H9 (cell line): ENCODE results near the gene PTPRK. TPM values are rescaled to one million over a fixed set of nuclear protein-coding genes. Genes with fewer than 3 reads are reported as not detected.

Source experiments
- DNase-seq: peaks from one replicate; pipeline ENCODE4 v3.0.0-alpha.2; 2017
- H2AFZ ChIP-seq: one replicate; pipeline ENCODE4 v1.6.1; 2013; ENCODE audit warnings: mild to moderate bottlenecking, low read length, control low read depth, moderate library complexity
- H2AK5ac ChIP-seq: 2 replicates; pipeline ENCODE4 v1.6.1; 2013; ENCODE audit warnings: low read length, control low read depth, mixed read lengths; ENCODE audit not compliant: insufficient read length
- H2BK120ac ChIP-seq: one replicate; pipeline ENCODE4 v1.6.1; 2013; ENCODE audit warnings: low read depth, mild to moderate bottlenecking, low read length, control low read depth, inconsistent platforms; ENCODE audit not compliant: poor library complexity, severe bottlenecking
- H2BK12ac ChIP-seq: 2 replicates; pipeline ENCODE4 v1.6.1; 2013; ENCODE audit warnings: low read length, control low read depth, mixed read lengths, low read depth; ENCODE audit not compliant: insufficient read length
- H2BK15ac ChIP-seq: 2 replicates; pipeline ENCODE4 v1.6.1; 2013; ENCODE audit warnings: low read depth, low read length, control low read depth
- H2BK20ac ChIP-seq: one replicate; pipeline ENCODE4 v1.6.1; 2013; ENCODE audit warnings: low read depth, mild to moderate bottlenecking, low read length, control low read depth, inconsistent platforms; ENCODE audit not compliant: poor library complexity, severe bottlenecking
- H2BK5ac ChIP-seq: 2 replicates; pipeline ENCODE4 v1.6.1; 2013; ENCODE audit warnings: low read length, control low read depth, mixed read lengths; ENCODE audit not compliant: insufficient read length
- H3K14ac ChIP-seq: 2 replicates; pipeline ENCODE4 v1.6.1; 2013; ENCODE audit warnings: low read length, control low read depth; ENCODE audit not compliant: insufficient read depth
- H3K18ac ChIP-seq: 2 replicates; pipeline ENCODE4 v1.6.1; 2013; ENCODE audit warnings: low read depth, mild to moderate bottlenecking, mixed read lengths, low read length, control low read depth; ENCODE audit not compliant: insufficient read length
- H3K23ac ChIP-seq: 2 replicates; pipeline ENCODE4 v1.6.1; 2013; ENCODE audit warnings: low read length, control low read depth, mixed read lengths, low read depth; ENCODE audit not compliant: insufficient read length
- H3K23me2 ChIP-seq: 2 replicates; pipeline ENCODE4 v1.6.1; 2013; ENCODE audit warnings: low read depth, mild to moderate bottlenecking, mixed read lengths, low read length, control low read depth; ENCODE audit not compliant: insufficient read length, poor library complexity, severe bottlenecking
- H3K27ac ChIP-seq: 2 replicates; pipeline ENCODE4 v1.5.1; 2013; ENCODE audit warnings: low read length, control low read depth, mixed read lengths, low read depth; ENCODE audit not compliant: insufficient read length
- H3K27me3 ChIP-seq: 2 replicates; pipeline ENCODE4 v1.6.1; 2013; ENCODE audit warnings: low read length, control low read depth, inconsistent platforms; ENCODE audit not compliant: insufficient read depth
- H3K4ac ChIP-seq: 2 replicates; pipeline ENCODE4 v1.6.1; 2013; ENCODE audit warnings: low read depth, mild to moderate bottlenecking, control low read depth, inconsistent platforms, low read length, moderate library complexity
- H3K4me1 ChIP-seq: 2 replicates; pipeline ENCODE4 v1.6.1; 2013; ENCODE audit warnings: low read length, control low read depth, inconsistent platforms; ENCODE audit not compliant: insufficient read depth
- H3K4me2 ChIP-seq: 2 replicates; pipeline ENCODE4 v1.6.1; 2013; ENCODE audit warnings: low read length, control low read depth, mixed read lengths; ENCODE audit not compliant: insufficient read length, insufficient read depth
- H3K56ac ChIP-seq: 2 replicates; pipeline ENCODE4 v1.6.1; 2013; ENCODE audit warnings: low read depth, mild to moderate bottlenecking, mixed read lengths, low read length, control low read depth; ENCODE audit not compliant: insufficient read length
- H3K79me1 ChIP-seq: 2 replicates; pipeline ENCODE4 v1.6.1; 2013; ENCODE audit warnings: low read depth, mild to moderate bottlenecking, moderate library complexity, low read length, control low read depth, inconsistent platforms; ENCODE audit not compliant: insufficient read depth, poor library complexity, severe bottlenecking
- H3K79me2 ChIP-seq: 2 replicates; pipeline ENCODE4 v1.6.1; 2013; ENCODE audit warnings: low read length, control low read depth, inconsistent platforms; ENCODE audit not compliant: insufficient read depth
- H3K9ac ChIP-seq: 2 replicates; pipeline ENCODE4 v1.6.1; 2013; ENCODE audit warnings: low read length, control low read depth, mixed read lengths; ENCODE audit not compliant: insufficient read length; ENCODE audit errors: extremely low read depth
- H3K9me3 ChIP-seq: one replicate; pipeline ENCODE4 v1.6.1; 2013; ENCODE audit warnings: low read depth, low read length, inconsistent platforms; ENCODE audit not compliant: control insufficient read depth
- H3T11ph ChIP-seq: one replicate; pipeline ENCODE4 v1.6.1; 2013; ENCODE audit warnings: mild to moderate bottlenecking, low read length, control low read depth, inconsistent platforms
- H4K20me1 ChIP-seq: one replicate; pipeline ENCODE4 v1.6.1; 2013; ENCODE audit not compliant: control insufficient read depth, insufficient read length, insufficient read depth
- H4K5ac ChIP-seq: 2 replicates; pipeline ENCODE4 v1.6.1; 2013; ENCODE audit warnings: low read depth, mild to moderate bottlenecking, mixed read lengths, low read length, control low read depth; ENCODE audit not compliant: insufficient read length
- H4K8ac ChIP-seq: replicated peaks from 2 replicates; pipeline ENCODE4 v1.6.1; 2013; ENCODE audit warnings: low read length, control low read depth, mixed read lengths, low read depth; ENCODE audit not compliant: insufficient read length
- H4K91ac ChIP-seq: 2 replicates; pipeline ENCODE4 v1.6.1; 2013; ENCODE audit warnings: low read depth, mild to moderate bottlenecking, moderate library complexity, mixed read lengths, low read length, control low read depth; ENCODE audit not compliant: insufficient read length
- H3K27ac Mint-ChIP-seq, 3 experiments: 2 replicates in 2 of 3; 3 replicates in 1 of 3; pipeline ENCODE4 v1.8.0; 2020 to 2021; ENCODE audit warnings: mixed read lengths in 3 of 3, mild to moderate bottlenecking in 1 of 3, moderate library complexity in 1 of 3
- H3K27me3 Mint-ChIP-seq: 2 replicates; pipeline ENCODE4 v1.8.0; 2021; ENCODE audit warnings: low read depth, mild to moderate bottlenecking, moderate library complexity, mixed read lengths
- H3K36me3 Mint-ChIP-seq, 3 experiments: 2 replicates in 2 of 3; 3 replicates in 1 of 3; pipeline ENCODE4 v1.8.0; 2020 to 2021; ENCODE audit warnings: low read depth in 3 of 3, mixed read lengths in 3 of 3; ENCODE audit not compliant: insufficient read depth in 1 of 3
- H3K4me1 Mint-ChIP-seq, 2 experiments: 2 replicates each; pipeline ENCODE4 v1.8.0; 2020; ENCODE audit warnings: mixed read lengths in 2 of 2
- H3K4me3 Mint-ChIP-seq, 2 experiments: 2 replicates in 1 of 2; 3 replicates in 1 of 2; pipeline ENCODE4 v1.8.0; 2020 to 2021; ENCODE audit warnings: mild to moderate bottlenecking in 2 of 2, mixed read lengths in 2 of 2, moderate library complexity in 1 of 2
- H3K9me3 Mint-ChIP-seq, 2 experiments: 2 replicates in 1 of 2; 3 replicates in 1 of 2; pipeline ENCODE4 v1.8.0; 2020; ENCODE audit warnings: mild to moderate bottlenecking in 2 of 2, mixed read lengths in 2 of 2, moderate library complexity in 1 of 2
- total RNA-seq: library from RNA; stranded (reverse); gene quantifications from 2 replicates; pipeline ENCODE4 v1.2.1, GENCODE V29; 2021
- TF ChIP-seq, protein P1 (sequence below): fragments of 200-600 bp; sonication (generic); conservative IDR thresholded peaks from 3 replicates; pipeline ENCODE4 v1.8.0; 2021; ENCODE audit warnings: antibody characterized with exemption, mild to moderate bottlenecking

Gene PTPRK
- total RNA-seq, 1 experiment from 2014 or later, result 47.9 TPM

DNA sequence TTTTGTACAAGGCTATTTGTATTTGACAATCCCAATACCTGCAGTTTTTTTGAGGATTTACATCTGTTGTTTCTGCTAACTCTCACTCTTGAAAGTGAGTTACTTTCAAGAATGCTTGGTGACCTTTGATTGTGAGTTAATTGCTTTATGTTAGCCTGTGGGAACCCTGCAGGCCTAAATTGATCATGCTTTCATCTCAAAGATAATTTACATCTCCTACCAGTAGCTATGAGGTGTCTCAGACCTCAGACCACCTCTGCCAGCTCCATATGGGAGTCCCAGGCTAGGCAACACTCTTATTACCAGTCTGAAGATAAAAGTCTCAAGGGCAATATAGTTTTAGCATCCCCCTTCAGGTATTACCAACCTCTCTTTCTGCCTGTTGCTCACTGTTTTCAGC is 503.1 kb downstream of the PTPRK start:
- Histone ChIP-seq H4K91ac (no peak overlapping the region), H2BK15ac (no peak overlapping the region), H3K4ac (no peak overlapping the region), H3K27me3 (no peaks in the 10 kb centered on the region), H3K79me2 (no peaks in the 10 kb centered on the region), H3K27ac (no peak overlapping the region), H3K23me2 (no peaks in the 10 kb centered on the region), H3K18ac (no peak overlapping the region), H2BK5ac (no peak overlapping the region), H2AK5ac (no peak overlapping the region), H2BK120ac (no peak overlapping the region), H2AFZ (no peak overlapping the region), H4K8ac (no peak overlapping the region), H3K56ac (no peak overlapping the region), H4K20me1 (no peaks in the 10 kb centered on the region), H3K4me1 (no peaks in the 10 kb centered on the region), H3K9ac (no peak overlapping the region), H3K79me1 (no peaks in the 10 kb centered on the region), H4K5ac (no peak overlapping the region), H3T11ph (no peak overlapping the region), H3K23ac (no peak overlapping the region), H2BK20ac (no peak overlapping the region), H2BK12ac (no peak overlapping the region), H3K4me2 (no peak overlapping the region), H3K14ac (no peak overlapping the region), H3K9me3 (no peaks in the 10 kb centered on the region)
- Mint-ChIP-seq H3K36me3 (no peaks in the 10 kb centered on the region), H3K27me3 (no peaks in the 10 kb centered on the region), H3K4me3 (no peak overlapping the region), H3K27ac (no peak overlapping the region), H3K4me1 (peaks cover 4 to 10% of the 10 kb centered on the region in 2 experiments), H3K9me3 (no peaks in the 10 kb centered on the region)
- no peak for DNase-seq
- TF ChIP-seq, protein P1, sequence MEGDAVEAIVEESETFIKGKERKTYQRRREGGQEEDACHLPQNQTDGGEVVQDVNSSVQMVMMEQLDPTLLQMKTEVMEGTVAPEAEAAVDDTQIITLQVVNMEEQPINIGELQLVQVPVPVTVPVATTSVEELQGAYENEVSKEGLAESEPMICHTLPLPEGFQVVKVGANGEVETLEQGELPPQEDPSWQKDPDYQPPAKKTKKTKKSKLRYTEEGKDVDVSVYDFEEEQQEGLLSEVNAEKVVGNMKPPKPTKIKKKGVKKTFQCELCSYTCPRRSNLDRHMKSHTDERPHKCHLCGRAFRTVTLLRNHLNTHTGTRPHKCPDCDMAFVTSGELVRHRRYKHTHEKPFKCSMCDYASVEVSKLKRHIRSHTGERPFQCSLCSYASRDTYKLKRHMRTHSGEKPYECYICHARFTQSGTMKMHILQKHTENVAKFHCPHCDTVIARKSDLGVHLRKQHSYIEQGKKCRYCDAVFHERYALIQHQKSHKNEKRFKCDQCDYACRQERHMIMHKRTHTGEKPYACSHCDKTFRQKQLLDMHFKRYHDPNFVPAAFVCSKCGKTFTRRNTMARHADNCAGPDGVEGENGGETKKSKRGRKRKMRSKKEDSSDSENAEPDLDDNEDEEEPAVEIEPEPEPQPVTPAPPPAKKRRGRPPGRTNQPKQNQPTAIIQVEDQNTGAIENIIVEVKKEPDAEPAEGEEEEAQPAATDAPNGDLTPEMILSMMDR, result no peak
